OCI-LY7 (cell line): ENCODE data around the gene PARD6G. TPM values are rescaled to one million over a fixed set of nuclear protein-coding genes. Genes with fewer than 3 reads are reported as not detected.

Source experiments
- BruUV-seq: library from RNA; stranded (reverse); fragments of 400-500 nt; replicated peaks from 2 replicates; lab custom pipeline; 2021; lab: Mats Ljungman, UMichigan
- CTCF ChIA-PET: fragments of 300-600 bp; sonication (Branson Sonifier 250); formaldehyde crosslinking; loops from one replicate; lab custom pipeline; 2022; ENCODE audit warnings: antibody characterized with exemption; ENCODE audit not compliant: unreplicated experiment; lab: Charles Lee
- POLR2A ChIA-PET: fragments of 300-600 bp; sonication (Branson Sonifier 250); formaldehyde crosslinking; loops from one replicate; lab custom pipeline; 2022; ENCODE audit warnings: antibody characterized with exemption; lab: Charles Lee
- DNase-seq: peaks from one replicate; pipeline ENCODE4 v3.0.0-alpha.2; 2015; ENCODE audit warnings: low spot score
- H2AFZ ChIP-seq: fragments of 200-600 bp; sonication (generic), shearing (Covaris generic); 2 replicates; pipeline ENCODE4 v1.6.1; 2014; ENCODE audit warnings: mild to moderate bottlenecking, antibody characterized with exemption, low read length, moderate library complexity
- H3K27ac ChIP-seq: fragments of 200-600 bp; sonication (generic); 2 replicates; pipeline ENCODE4 v1.5.1; 2014; ENCODE audit warnings: mixed run types, low read depth, mild to moderate bottlenecking, moderate library complexity, low read length, inconsistent platforms; ENCODE audit not compliant: poor library complexity, severe bottlenecking
- H3K36me3 ChIP-seq: fragments of 200-600 bp; sonication (generic); 2 replicates; pipeline ENCODE4 v1.6.1; 2014; ENCODE audit warnings: mild to moderate bottlenecking, antibody characterized with exemption, low read length, moderate library complexity, mixed read lengths; ENCODE audit not compliant: insufficient read depth
- H3K4me1 ChIP-seq: fragments of 200-600 bp; sonication (generic); 2 replicates; pipeline ENCODE4 v1.5.1; 2014; ENCODE audit warnings: mild to moderate bottlenecking, low read length; ENCODE audit not compliant: insufficient read depth, poor library complexity, severe bottlenecking
- H3K4me2 ChIP-seq: fragments of 200-600 bp; sonication (generic); 2 replicates; pipeline ENCODE4 v1.6.1; 2014; ENCODE audit warnings: mild to moderate bottlenecking, low read length
- H3K4me3 ChIP-seq: fragments of 200-600 bp; sonication (generic); 2 replicates; pipeline ENCODE4 v1.5.1; 2014; ENCODE audit warnings: mild to moderate bottlenecking, low read depth, low read length; ENCODE audit not compliant: poor library complexity, severe bottlenecking
- H3K79me2 ChIP-seq: fragments of 200-600 bp; sonication (generic); 2 replicates; pipeline ENCODE4 v1.6.1; 2016; ENCODE audit warnings: low read depth, mild to moderate bottlenecking, low read length, moderate library complexity, mixed read lengths; ENCODE audit not compliant: insufficient read depth
- H3K9me2 ChIP-seq: fragments of 200-600 bp; sonication (generic); 2 replicates; pipeline ENCODE4 v1.6.1; 2016; ENCODE audit warnings: mild to moderate bottlenecking, low read length, mixed read lengths; ENCODE audit not compliant: insufficient read depth
- H3K9me3 ChIP-seq: fragments of 200-600 bp; sonication (generic); 2 replicates; pipeline ENCODE4 v1.6.1; 2014; ENCODE audit warnings: mild to moderate bottlenecking, mixed run types, low read length, mixed read lengths
- H4K20me1 ChIP-seq: fragments of 200-600 bp; sonication (generic); 2 replicates; pipeline ENCODE4 v1.6.1; 2014; ENCODE audit warnings: mild to moderate bottlenecking, antibody characterized with exemption, low read length, moderate library complexity, mixed read lengths; ENCODE audit not compliant: insufficient read depth
- EZH2phosphoT487 ChIP-seq: fragments of 200-600 bp; sonication (generic); IDR thresholded peaks from 2 replicates; pipeline ENCODE4 v1.6.1; 2018; ENCODE audit warnings: low read depth, borderline replicate concordance, mild to moderate bottlenecking, mixed run types, antibody characterized with exemption, low read length, moderate library complexity, mixed read lengths
- intact Hi-C: fragments of 100-400 bp; cut with micrococcal nuclease; formaldehyde crosslinking; loops from one replicate; pipeline ENCODE4 v1.10.0; 2022; ENCODE audit not compliant: unreplicated experiment
- total RNA-seq, 2 experiments: library from RNA; depleted of rRNA in 1 of 2; stranded (reverse); fragments of >200 nt in 1 of 2; shearing (Covaris generic) in 1 of 2; gene quantifications; 2 replicates each; pipeline ENCODE4 v1.2.3, GENCODE V29; 2014 to 2022
- TF ChIP-seq, protein P1 (sequence below): fragments of 200-600 bp; sonication (generic); conservative IDR thresholded peaks from 2 replicates; pipeline ENCODE4 v1.5.1; 2014; ENCODE audit warnings: mild to moderate bottlenecking, antibody characterized with exemption, low read length, moderate library complexity, mixed read lengths

The PARD6G gene
- total RNA-seq, 2 experiments from 2014 or later: 0.03 TPM; not detected in 1

DNA sequence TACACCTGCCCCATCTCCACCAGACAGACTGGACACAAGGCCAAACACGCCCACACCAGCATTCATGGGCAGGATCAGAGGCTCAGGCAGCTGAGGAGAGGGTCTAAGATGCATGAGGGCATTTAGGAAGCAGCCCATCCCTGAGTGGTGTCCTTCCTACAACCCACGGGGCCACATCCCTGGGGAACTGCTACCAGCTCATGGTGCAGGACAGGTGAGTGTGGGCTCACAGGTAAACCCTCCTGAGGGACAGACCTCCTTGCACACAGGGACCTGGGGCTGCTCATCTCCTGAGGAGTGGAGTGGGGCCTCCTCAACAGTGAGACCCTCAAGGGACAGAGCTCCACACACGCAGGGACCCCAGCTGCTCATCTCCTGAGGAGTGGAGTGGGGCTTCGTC, 14.6 kb downstream of the PARD6G start:
- no peaks in the 10 kb centered on the region for H3K79me2 ChIP-seq
- ChIA-PET CTCF (no interaction called here), POLR2A (no interaction called here)
- H2AFZ ChIP-seq: no peak overlapping the region
- H3K27ac ChIP-seq: no peak overlapping the region
- BruUV-seq: no TSS peak
- H3K4me2 ChIP-seq: no peak overlapping the region
- no peaks in the 10 kb centered on the region for H4K20me1 ChIP-seq
- H3K9me3 ChIP-seq: no peaks in the 10 kb centered on the region
- no peaks in the 10 kb centered on the region for H3K9me2 ChIP-seq
- no peaks in the 10 kb centered on the region for H3K36me3 ChIP-seq
- H3K4me1 ChIP-seq: no peaks in the 10 kb centered on the region
- no peak for TF ChIP-seq EZH2phosphoT487
- TF ChIP-seq, protein P1, sequence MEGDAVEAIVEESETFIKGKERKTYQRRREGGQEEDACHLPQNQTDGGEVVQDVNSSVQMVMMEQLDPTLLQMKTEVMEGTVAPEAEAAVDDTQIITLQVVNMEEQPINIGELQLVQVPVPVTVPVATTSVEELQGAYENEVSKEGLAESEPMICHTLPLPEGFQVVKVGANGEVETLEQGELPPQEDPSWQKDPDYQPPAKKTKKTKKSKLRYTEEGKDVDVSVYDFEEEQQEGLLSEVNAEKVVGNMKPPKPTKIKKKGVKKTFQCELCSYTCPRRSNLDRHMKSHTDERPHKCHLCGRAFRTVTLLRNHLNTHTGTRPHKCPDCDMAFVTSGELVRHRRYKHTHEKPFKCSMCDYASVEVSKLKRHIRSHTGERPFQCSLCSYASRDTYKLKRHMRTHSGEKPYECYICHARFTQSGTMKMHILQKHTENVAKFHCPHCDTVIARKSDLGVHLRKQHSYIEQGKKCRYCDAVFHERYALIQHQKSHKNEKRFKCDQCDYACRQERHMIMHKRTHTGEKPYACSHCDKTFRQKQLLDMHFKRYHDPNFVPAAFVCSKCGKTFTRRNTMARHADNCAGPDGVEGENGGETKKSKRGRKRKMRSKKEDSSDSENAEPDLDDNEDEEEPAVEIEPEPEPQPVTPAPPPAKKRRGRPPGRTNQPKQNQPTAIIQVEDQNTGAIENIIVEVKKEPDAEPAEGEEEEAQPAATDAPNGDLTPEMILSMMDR: no peak
- intact Hi-C loops: no loop called here
- no peak overlapping the region for H3K4me3 ChIP-seq
- DNase-seq: no peak

DNA sequence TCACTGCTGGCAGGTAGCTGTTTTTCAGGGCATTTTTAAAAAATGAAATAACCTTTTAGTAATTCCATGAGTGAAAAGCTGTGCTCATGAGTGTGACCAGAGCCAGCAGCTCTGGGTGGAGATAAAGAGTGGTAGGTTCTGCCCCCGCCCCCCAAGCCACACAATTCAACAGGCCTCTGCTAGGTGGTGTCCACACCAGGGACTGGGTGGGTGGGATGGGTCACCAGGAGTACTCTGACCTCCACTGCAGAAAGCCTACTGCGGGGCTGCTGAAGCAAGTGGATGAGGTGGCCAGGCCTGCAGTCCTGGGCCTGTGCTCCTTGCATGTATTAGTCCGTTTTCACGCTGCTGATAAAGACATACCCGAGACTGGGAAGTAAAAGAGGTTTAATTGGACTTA, 15.3 kb downstream of the PARD6G start:
- no peak overlapping the region for H3K4me2 ChIP-seq
- intact Hi-C loops: no loop called here
- no peaks in the 10 kb centered on the region for H3K4me1 ChIP-seq
- H2AFZ ChIP-seq: no peak overlapping the region
- no peaks in the 10 kb centered on the region for H3K9me3 ChIP-seq
- H3K79me2 ChIP-seq: no peaks in the 10 kb centered on the region
- TF ChIP-seq, protein P1: no peak
- no peak for TF ChIP-seq EZH2phosphoT487
- H3K4me3 ChIP-seq: no peak overlapping the region
- no peaks in the 10 kb centered on the region for H3K36me3 ChIP-seq
- CTCF ChIA-PET: no interaction called here
- DNase-seq: no peak
- POLR2A ChIA-PET: no interaction called here
- H3K9me2 ChIP-seq: no peaks in the 10 kb centered on the region
- BruUV-seq: no TSS peak
- no peak overlapping the region for H3K27ac ChIP-seq
- H4K20me1 ChIP-seq: no peaks in the 10 kb centered on the region

DNA sequence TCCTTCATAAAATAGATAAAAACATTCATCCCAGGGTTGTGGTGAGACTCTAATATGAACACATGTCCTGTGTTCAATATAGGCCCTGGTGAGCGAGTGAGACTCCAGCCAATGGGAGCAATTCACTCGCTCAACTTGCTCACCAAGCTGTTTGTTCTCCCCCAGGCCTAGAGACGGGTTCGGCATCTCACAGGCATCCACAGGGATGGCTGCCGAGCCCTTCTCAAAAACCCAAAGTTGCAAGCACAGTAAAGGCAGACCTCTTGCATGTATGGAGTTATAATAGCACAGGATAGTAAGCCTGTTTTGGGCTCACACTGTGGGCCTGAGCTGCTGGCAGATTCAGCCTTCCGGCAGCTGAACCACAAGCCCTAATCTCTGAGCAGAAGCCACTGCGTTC, 15.7 kb downstream of the PARD6G start:
- Histone ChIP-seq H3K36me3 (no peaks in the 10 kb centered on the region), H3K27ac (no peak overlapping the region), H3K9me2 (no peaks in the 10 kb centered on the region), H4K20me1 (no peaks in the 10 kb centered on the region), H3K9me3 (no peaks in the 10 kb centered on the region), H3K4me3 (no peak overlapping the region), H3K4me1 (no peaks in the 10 kb centered on the region), H3K4me2 (no peak overlapping the region), H2AFZ (no peak overlapping the region), H3K79me2 (no peaks in the 10 kb centered on the region)
- intact Hi-C loops: no loop called here
- BruUV-seq: no TSS peak
- CTCF ChIA-PET: no interaction called here
- POLR2A ChIA-PET: no interaction called here
- DNase-seq: no peak
- no peak for TF ChIP-seq EZH2phosphoT487
- TF ChIP-seq, protein P1: no peak
